ENCODE data around the gene POLR2C.

Gene POLR2C

GRCh38 chr16:57516773-57517172 lies 54.3 kb downstream of the POLR2C start:
- no peak overlapping the region for H2AFZ ChIP-seq (ENCODE audit: low read depth, low read length)
- H3K36me3 ChIP-seq (ENCODE audit: insufficient read depth, low read length), result no peaks in the 10 kb centered on the region
- no peaks in the 10 kb centered on the region for H3K9me3 ChIP-seq (ENCODE audit: low read length)

GRCh38 chr16:57517397-57518367 lies 55.2 kb downstream of the POLR2C start:
- H3K4me3 ChIP-seq (ENCODE audit: low read length), result no peak overlapping the region
- H2AFZ ChIP-seq (ENCODE audit: low read depth, low read length), result no peak overlapping the region
- no peaks in the 10 kb centered on the region for H3K9me3 ChIP-seq (ENCODE audit: low read length)
- no peaks in the 10 kb centered on the region for H3K36me3 ChIP-seq (ENCODE audit: insufficient read depth, low read length)
- no peaks in the 10 kb centered on the region for H3K4me1 ChIP-seq (ENCODE audit: insufficient read depth, low read length)
- no peaks in the 10 kb centered on the region for H3K27me3 ChIP-seq (ENCODE audit: insufficient read depth, low read length)

More at GRCh38 chr16:57516773-57517172, 54.3 kb downstream of the POLR2C start:
- no peak overlapping the region for H3K4me3 ChIP-seq (ENCODE audit: low read length)
- H3K4me1 ChIP-seq (ENCODE audit: insufficient read depth, low read length), result no peaks in the 10 kb centered on the region
- no peaks in the 10 kb centered on the region for H3K27me3 ChIP-seq (ENCODE audit: insufficient read depth, low read length)

GRCh38 chr16:57518520-57518919 lies 56.0 kb downstream of the POLR2C start:
- H3K36me3 ChIP-seq (ENCODE audit: insufficient read depth, low read length), result no peaks in the 10 kb centered on the region
- no peaks in the 10 kb centered on the region for H3K4me1 ChIP-seq (ENCODE audit: insufficient read depth, low read length)
- H3K27me3 ChIP-seq (ENCODE audit: insufficient read depth, low read length), result no peaks in the 10 kb centered on the region
- H3K9me3 ChIP-seq (ENCODE audit: low read length), result no peaks in the 10 kb centered on the region
- H2AFZ ChIP-seq (ENCODE audit: low read depth, low read length), result no peak overlapping the region
- no peak overlapping the region for H3K4me3 ChIP-seq (ENCODE audit: low read length)

GRCh38 chr16:57518922-57519321 lies 56.4 kb downstream of the POLR2C start:
- no peaks in the 10 kb centered on the region for H3K9me3 ChIP-seq (ENCODE audit: low read length)
- no peaks in the 10 kb centered on the region for H3K4me1 ChIP-seq (ENCODE audit: insufficient read depth, low read length)
- no peak overlapping the region for H3K4me3 ChIP-seq (ENCODE audit: low read length)
- H2AFZ ChIP-seq (ENCODE audit: low read depth, low read length), result no peak overlapping the region
- no peaks in the 10 kb centered on the region for H3K36me3 ChIP-seq (ENCODE audit: insufficient read depth, low read length)
- no peaks in the 10 kb centered on the region for H3K27me3 ChIP-seq (ENCODE audit: insufficient read depth, low read length)

GRCh38 chr16:57519796-57520360 lies 57.4 kb downstream of the POLR2C start:
- no peaks in the 10 kb centered on the region for H3K4me1 ChIP-seq (ENCODE audit: insufficient read depth, low read length)
- no peak overlapping the region for H3K4me3 ChIP-seq (ENCODE audit: low read length)
- no peaks in the 10 kb centered on the region for H3K9me3 ChIP-seq (ENCODE audit: low read length)
- H3K36me3 ChIP-seq (ENCODE audit: insufficient read depth, low read length), result no peaks in the 10 kb centered on the region
- H3K27me3 ChIP-seq (ENCODE audit: insufficient read depth, low read length), result no peaks in the 10 kb centered on the region
- no peak overlapping the region for H2AFZ ChIP-seq (ENCODE audit: low read depth, low read length)
